ENCODE data around the gene ZFP36L1. TPM values are rescaled to one million over a fixed set of nuclear protein-coding genes. Genes with fewer than 3 reads are reported as not detected.
A peak's percentile ranks its signal among the peaks of the same experiment; 100 is the strongest.

ZFP36L1 gene
- total and polyA plus RNA-seq, 2 of the 13 experiments (the other 11 are each of a cell fraction or from before 2014, with no cell fraction given) = 7.4 to 10.2 TPM

DNA sequence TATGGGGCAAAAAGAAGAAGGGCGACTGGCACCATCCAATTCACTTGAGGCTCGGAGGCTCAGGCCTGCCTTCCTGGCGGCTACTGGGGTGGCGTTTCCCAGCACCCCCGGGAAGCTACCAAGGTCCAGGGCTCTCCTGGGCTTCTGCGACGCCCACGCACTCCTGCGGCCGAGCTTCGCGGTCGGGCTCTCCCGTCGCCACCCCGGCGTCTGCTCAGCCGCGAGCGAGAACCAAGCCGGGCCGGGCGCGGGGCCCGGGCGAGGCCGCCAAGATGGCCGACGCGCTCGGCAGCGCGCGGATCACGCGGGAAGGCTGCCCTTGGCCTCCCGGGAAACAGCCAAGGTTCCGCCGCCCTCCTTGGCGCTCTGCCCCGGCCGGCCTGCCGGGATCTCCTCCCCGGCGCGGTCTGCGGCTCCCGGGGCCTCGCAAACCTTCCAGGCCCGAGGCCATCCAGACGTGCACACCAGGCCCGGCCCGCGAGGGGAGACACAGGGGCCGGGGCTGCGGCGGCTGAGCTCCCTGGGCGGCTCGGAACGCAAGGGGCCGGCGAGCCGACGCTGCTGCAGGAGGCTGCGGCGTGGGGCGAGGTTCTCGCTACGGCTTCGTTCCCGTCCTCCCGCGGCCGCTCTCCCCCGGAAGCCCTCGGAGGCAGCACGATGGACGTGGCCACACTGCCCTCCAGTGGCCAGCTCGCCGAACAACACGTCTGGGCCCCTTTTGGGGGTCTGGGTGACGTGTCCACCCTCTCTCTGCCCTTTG, 23.5 kb upstream of the ZFP36L1 start (continued):
- TF ChIP-seq HIC2 (CRISPR knock-in tag; IDR thresholded peaks at IDR 0.05; ENCODE audit: low read depth) (no peak), RBM22 (optimal IDR thresholded peaks at IDR 0.05; ENCODE audit: low read length) (no peak), ZNF121 (CRISPR knock-in tag; IDR thresholded peaks at IDR 0.05) (no peak), ZNF337 (CRISPR knock-in tag; IDR thresholded peaks at IDR 0.05; ENCODE audit: borderline replicate concordance, low read depth) (no peak), FOXA3 (CRISPR knock-in tag; IDR thresholded peaks at IDR 0.05) (peak; percentile 53), NCOR1 (IDR thresholded peaks at IDR 0.05; ENCODE audit: borderline replicate concordance, low read length) (no peak), GMEB1 (CRISPR knock-in tag; IDR thresholded peaks at IDR 0.05; ENCODE audit: borderline replicate concordance) (peak; percentile 59), NONO (IDR thresholded peaks at IDR 0.05) (no peak), NONO (CRISPR knock-in tag; conservative IDR thresholded peaks at IDR 0.05) (peak; percentile 67; the same call in 1 of the 2 replicates), ARID5B (CRISPR knock-in tag; IDR thresholded peaks at IDR 0.05) (peak; percentile 64), ZNF775 (CRISPR knock-in tag; IDR thresholded peaks at IDR 0.05; ENCODE audit: borderline replicate concordance) (no peak), ATRX (CRISPR knock-in tag; IDR thresholded peaks at IDR 0.05; ENCODE audit: borderline replicate concordance) (no peak), THAP7 (CRISPR knock-in tag; IDR thresholded peaks at IDR 0.05) (no peak)
- TF ChIP-seq, protein P1, sequence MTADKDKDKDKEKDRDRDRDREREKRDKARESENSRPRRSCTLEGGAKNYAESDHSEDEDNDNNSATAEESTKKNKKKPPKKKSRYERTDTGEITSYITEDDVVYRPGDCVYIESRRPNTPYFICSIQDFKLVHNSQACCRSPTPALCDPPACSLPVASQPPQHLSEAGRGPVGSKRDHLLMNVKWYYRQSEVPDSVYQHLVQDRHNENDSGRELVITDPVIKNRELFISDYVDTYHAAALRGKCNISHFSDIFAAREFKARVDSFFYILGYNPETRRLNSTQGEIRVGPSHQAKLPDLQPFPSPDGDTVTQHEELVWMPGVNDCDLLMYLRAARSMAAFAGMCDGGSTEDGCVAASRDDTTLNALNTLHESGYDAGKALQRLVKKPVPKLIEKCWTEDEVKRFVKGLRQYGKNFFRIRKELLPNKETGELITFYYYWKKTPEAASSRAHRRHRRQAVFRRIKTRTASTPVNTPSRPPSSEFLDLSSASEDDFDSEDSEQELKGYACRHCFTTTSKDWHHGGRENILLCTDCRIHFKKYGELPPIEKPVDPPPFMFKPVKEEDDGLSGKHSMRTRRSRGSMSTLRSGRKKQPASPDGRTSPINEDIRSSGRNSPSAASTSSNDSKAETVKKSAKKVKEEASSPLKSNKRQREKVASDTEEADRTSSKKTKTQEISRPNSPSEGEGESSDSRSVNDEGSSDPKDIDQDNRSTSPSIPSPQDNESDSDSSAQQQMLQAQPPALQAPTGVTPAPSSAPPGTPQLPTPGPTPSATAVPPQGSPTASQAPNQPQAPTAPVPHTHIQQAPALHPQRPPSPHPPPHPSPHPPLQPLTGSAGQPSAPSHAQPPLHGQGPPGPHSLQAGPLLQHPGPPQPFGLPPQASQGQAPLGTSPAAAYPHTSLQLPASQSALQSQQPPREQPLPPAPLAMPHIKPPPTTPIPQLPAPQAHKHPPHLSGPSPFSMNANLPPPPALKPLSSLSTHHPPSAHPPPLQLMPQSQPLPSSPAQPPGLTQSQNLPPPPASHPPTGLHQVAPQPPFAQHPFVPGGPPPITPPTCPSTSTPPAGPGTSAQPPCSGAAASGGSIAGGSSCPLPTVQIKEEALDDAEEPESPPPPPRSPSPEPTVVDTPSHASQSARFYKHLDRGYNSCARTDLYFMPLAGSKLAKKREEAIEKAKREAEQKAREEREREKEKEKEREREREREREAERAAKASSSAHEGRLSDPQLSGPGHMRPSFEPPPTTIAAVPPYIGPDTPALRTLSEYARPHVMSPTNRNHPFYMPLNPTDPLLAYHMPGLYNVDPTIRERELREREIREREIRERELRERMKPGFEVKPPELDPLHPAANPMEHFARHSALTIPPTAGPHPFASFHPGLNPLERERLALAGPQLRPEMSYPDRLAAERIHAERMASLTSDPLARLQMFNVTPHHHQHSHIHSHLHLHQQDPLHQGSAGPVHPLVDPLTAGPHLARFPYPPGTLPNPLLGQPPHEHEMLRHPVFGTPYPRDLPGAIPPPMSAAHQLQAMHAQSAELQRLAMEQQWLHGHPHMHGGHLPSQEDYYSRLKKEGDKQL (CRISPR knock-in tag; IDR thresholded peaks at IDR 0.05; ENCODE audit: low read depth) = no peak; the same call in 1 of the 2 replicates

All from HepG2 (cell line).